Hematopoietic multipotent progenitor cell (in vitro differentiated cells): ENCODE measurements around the gene ASPDH. TPM values are rescaled to one million over a fixed set of nuclear protein-coding genes. Genes with fewer than 3 reads are reported as not detected.
A peak's percentile ranks its signal among the peaks of the same experiment; 100 is the strongest.

Experiments used
- DNase-seq, 3 donors: peaks; one replicate each; pipeline ENCODE4 v3.0.0-alpha.2; 2011 to 2015; ENCODE audit warnings: low read depth in 2 of 3, low spot score in 2 of 3
- total RNA-seq: library from RNA; depleted of rRNA; stranded (reverse); fragments of >200 nt; gene quantifications from one replicate; pipeline ENCODE4 v1.2.3, GENCODE V29; 2012

The ASPDH gene
- total RNA-seq, result not detected

- no peak for DNase-seq
These were observed at the start of gene ASPDH for GRCh38 chr19:50513746-50514345. Gene ASPDH (minus strand): TSS chr19:50513913. CDS start chr19:50513823, 90 bp downstream.

DNA sequence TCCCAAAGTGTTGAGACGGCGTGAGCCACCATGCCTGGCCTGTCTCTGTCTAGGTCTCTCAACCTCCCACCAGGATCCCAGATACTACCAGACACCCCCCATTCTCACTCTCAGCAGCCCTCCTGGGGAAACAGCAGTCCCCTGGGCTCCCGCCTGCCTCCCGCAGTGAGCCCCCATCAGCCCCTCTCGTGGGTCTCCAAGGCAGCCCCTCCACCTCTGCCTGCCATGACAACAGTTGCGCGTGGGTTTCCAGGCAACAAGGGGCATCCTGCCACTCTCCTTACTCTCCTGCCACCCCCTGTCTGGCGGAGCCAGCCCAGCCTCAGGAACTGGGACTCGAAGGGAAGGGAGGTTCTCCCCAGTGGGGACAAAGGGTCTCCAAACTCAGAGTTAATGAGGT, 49.3 kb upstream of the ASPDH start:
- no peak for DNase-seq

GRCh38 chr19:50562329-50562728, 48.6 kb upstream of the ASPDH start:
- DNase-seq, result no peak

GRCh38 chr19:50559636-50560035, 45.9 kb upstream of the ASPDH start:
- DNase-seq, result no peak

GRCh38 chr19:50558449-50558848, 44.7 kb upstream of the ASPDH start:
- no peak for DNase-seq

- no peak for DNase-seq
These were observed 44.3 kb upstream of the ASPDH start for GRCh38 chr19:50558039-50558438.

DNA sequence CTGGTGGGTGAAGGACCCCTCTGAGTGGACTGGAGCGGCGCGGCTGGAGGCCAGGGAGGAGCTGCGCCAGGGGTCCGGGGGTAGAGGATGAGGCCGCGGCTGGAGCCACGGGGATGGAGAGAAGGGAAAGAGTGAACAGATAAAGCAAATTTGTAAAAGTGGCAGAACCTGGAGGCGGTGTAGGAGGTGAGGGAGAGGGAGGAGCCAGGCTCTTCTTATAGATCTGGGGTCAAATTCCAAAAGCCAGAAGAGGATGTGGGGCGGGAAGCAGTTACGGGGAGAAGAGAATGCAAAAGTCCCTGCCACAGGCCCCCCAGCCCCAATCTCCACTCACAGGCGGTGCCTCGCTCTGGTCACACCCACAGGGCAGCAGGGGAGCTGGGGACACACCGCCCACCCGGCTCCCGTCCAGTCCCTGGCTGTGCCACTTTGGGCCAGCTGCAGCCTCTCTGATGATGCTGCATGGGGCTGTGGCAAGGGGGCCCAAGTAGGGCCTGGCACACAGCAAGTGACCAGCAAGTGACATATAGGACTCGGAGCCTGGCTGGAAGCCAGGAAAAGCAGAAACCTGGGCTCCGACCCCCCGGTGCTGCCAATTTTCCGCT, 43.4 kb upstream of the ASPDH start:
- DNase-seq, result no peak

- peak; percentile 46 to 81 (median 72) for DNase-seq
These were observed 42.7 kb upstream of the ASPDH start for GRCh38 chr19:50556282-50557008.

DNA sequence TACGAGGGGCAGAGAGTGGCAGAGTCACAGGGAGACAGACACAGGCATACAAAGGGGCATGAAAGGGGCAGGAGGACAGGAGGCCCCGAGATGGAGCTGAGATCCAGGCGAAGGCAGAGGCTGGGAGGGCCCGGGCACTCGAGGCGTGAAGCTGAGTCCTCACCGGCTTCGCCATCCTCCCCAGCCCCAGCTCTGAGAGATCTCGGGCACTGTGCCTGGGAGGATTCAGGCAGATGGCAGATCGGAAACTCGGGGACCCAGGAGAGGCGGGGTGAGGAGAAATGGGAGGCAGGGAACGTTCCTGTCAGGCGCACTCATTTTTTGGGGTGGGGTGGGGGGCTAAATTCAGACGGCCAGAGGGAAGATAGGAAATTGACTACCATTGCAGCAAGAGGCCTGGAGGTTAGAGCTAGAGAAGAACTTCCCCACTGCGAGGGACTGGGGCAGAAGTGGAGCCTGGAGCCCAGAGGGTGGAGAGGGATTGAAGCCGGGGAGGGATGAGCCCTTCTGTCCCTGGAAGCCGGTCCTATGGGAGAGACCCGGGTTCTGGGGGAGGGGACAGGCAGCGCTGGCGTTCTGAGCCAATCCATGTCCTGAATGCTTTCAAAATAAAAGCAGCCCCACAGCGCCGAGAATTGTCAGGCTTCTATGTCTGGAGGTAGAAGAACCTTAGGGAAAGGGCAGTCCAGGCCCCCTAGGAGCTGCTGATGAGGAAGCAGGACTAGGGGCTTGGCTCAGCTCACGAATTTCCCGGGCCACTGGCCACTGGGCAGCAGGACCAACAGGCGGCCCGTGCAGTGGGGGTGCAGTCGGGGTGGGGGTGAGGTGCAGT, 42.0 kb upstream of the ASPDH start:
- DNase-seq, result no peak

DNA sequence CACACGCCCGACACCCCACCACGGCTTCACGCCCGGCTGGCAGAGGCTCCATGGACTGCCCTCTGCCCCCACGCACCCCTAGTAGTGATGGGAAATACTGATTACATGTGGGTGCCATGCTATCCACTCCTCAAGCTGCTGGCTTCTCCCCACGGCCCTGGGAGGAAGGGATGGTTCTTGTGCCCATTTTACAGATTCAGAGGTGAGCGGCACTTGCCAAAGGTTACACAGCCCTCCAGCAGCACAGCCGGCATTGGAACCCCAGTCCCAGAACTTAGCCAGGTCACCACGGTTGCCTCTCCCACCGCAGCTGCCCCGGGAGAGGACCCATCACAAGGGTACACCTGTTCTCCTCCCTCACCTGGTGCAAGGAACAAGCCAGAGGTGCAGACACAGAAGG, 41.3 kb upstream of the ASPDH start:
- DNase-seq, result no peak

GRCh38 chr19:50554212-50554611, 40.5 kb upstream of the ASPDH start:
- DNase-seq, result no peak

DNA sequence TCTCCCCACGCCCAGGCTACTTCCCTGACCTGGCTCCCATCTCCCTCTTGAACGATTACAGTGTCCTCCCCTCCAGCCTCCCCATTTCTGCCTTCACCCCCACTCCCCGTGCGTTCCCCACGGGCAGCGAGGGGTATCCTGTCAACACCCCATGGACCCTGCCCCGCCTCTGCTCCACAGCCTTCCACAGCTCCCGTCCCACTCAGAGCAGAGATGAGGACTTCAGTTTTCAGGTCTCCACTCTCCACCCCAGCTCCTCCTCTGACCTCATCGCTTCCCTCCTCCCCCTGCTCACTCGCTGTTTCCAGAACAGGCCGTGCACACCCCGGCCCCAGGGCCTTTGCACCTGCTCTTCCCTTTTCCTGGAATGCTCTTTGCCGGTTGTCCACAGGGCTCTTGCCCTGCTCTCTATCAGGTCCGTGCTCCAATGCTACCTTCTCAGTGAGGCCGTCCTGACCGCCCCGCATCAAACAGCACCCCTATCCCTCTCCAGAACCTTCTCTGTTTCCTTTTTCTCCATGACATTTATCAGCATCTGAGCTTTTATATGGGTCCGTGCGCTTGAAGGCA, 39.5 kb upstream of the ASPDH start:
- no peak for DNase-seq

DNA sequence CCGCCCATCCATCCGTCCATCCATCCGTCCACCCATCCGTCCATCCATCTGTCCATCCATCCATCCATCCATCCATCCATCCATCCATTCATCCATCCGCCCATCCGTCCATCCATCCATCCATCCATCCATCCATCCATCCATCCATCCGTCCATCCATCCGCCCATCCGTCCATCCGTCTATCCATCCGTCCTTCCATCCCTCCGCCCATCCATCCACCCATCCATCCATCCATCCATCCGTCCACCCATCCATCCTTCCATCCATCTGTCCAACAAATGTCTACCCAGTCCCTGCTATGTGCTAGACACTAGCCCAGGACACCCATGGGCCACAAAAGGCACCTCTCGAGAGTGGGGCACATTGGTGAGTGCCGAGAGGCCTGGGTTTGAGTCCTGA, 38.8 kb upstream of the ASPDH start:
- no peak for DNase-seq

GRCh38 chr19:50551715-50552187, 38.0 kb upstream of the ASPDH start:
- no peak for DNase-seq

GRCh38 chr19:50551034-50551714, 37.5 kb upstream of the ASPDH start:
- no peak for DNase-seq

DNA sequence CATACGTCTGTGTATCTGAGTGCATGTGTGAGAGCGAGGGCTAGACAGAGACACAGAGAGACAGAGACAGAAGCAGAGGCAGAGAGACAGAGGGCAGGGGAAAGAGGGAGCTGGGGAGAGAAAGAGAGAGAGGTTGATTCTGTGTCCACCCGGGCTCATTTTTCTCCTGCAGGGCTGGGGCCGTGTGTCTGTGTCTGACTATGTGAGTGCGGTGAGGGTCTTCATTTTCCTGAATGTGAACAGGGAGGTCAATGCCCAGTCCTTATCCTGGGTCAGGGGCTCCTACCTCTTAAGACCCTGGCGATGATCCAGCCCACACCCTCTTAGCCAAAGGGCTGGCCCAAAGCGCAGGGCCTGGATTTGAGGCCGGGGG, 36.9 kb upstream of the ASPDH start:
- DNase-seq, result no peak

DNA sequence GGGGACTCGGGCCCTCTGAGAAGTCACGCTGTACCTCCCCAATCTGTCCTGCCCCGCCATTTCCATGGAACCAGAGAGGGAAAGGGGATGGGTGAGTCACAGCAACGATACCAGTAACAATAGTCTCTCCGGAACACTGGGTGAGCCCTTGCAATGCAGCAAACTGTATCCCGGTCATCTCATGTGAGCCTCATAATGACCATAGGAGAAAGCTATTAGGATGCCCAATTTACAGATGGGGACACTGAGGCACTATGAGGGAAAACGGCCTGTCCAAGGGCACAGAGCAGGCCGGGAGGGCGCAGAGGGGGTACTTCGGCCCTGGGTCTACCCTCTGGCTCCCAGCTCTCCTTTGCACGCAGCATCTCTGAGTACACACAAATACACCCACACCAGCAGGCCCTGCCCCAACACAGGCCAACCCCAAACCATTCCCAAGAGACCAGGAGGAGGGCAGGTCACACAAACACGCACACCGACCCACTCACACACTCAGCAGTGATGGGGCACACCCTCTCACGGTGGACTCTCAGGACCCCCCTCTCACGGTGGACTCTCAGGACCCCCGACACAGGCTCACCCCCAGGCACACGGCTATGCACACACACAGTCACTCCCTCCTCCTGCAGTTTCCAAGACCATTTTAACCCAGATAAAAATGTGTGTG, 36.3 kb upstream of the ASPDH start:
- DNase-seq, result no peak

- DNase-seq, result no peak
These were observed 35.6 kb upstream of the ASPDH start for GRCh38 chr19:50549059-50549926.
